Stimulated activated naive CD4-positive, alpha-beta T cell treated with Interleukin-2 at 50 U/mL for 16 hours (primary cell): ENCODE data around the gene CASKIN2.

ENCODE experiments used
- DNase-seq: peaks from one replicate; lab custom pipeline; 2025; lab: John Stamatoyannopoulos, UW

CASKIN2 gene

GRCh38 chr17:75518983-75519537, 3.7 kb upstream of the CASKIN2 start:
- no peak for DNase-seq

GRCh38 chr17:75518201-75518600, 2.9 kb upstream of the CASKIN2 start:
- no peak for DNase-seq

GRCh38 chr17:75517297-75517865, 2.0 kb upstream of the CASKIN2 start:
- DNase-seq, result no peak

- DNase-seq, result peak; percentile 39
These were observed 1.4 kb upstream of the CASKIN2 start for GRCh38 chr17:75516619-75517296.

- peak; percentile 96 for DNase-seq
These were observed 900 bp upstream of the CASKIN2 start, which contains the start of gene TSEN54 for GRCh38 chr17:75516255-75516618. Gene TSEN54, plus strand, starts transcription at chr17:75516528. Its CDS starts 33 bp downstream, at chr17:75516561.

- DNase-seq, result no peak
These were observed 330 bp downstream of the CASKIN2 start for GRCh38 chr17:75514919-75515495.

- DNase-seq, result no peak
These were observed 928 bp downstream of the CASKIN2 start for GRCh38 chr17:75514299-75514918.

- no peak for DNase-seq
These were observed 1.7 kb downstream of the CASKIN2 start for GRCh38 chr17:75513641-75514000.

- DNase-seq, result no peak
These were observed 2.3 kb downstream of the CASKIN2 start for GRCh38 chr17:75512926-75513640.

GRCh38 chr17:75511610-75512575, 3.4 kb downstream of the CASKIN2 start:
- DNase-seq, result no peak

- no peak for DNase-seq
These were observed 4.1 kb downstream of the CASKIN2 start for GRCh38 chr17:75511270-75511609.

GRCh38 chr17:75509528-75510258, 5.6 kb downstream of the CASKIN2 start:
- DNase-seq, result no peak

- DNase-seq, result no peak
These were observed 6.4 kb downstream of the CASKIN2 start for GRCh38 chr17:75508931-75509361.

- DNase-seq, result no peak
These were observed 7.3 kb downstream of the CASKIN2 start for GRCh38 chr17:75507733-75508719.

GRCh38 chr17:75506888-75507287, 8.4 kb downstream of the CASKIN2 start:
- no peak for DNase-seq

- no peak for DNase-seq
These were observed 9.2 kb downstream of the CASKIN2 start for GRCh38 chr17:75506134-75506533.

- no peak for DNase-seq
These were observed 9.7 kb downstream of the CASKIN2 start for GRCh38 chr17:75505640-75506039.

GRCh38 chr17:75505152-75505409, 10.3 kb downstream of the CASKIN2 start:
- DNase-seq, result no peak

- no peak for DNase-seq
These were observed 10.8 kb downstream of the CASKIN2 start for GRCh38 chr17:75504347-75505151.
